Activated naive CD4-positive, alpha-beta T cell treated with anti-CD3 and anti-CD28 coated beads, Interleukin-2, amount 50 U/mL, for 72 hours (primary cell): ENCODE measurements around the gene CCL4. TPM values are rescaled to one million over a fixed set of nuclear protein-coding genes. Genes with fewer than 3 reads are reported as not detected.

Experiments used
- ATAC-seq, 2 donors: fragments of 150-1000 bp; cut with Tn5 transposase; 2 replicates each; pipeline ENCODE4 v1.10.0; 2021; ENCODE audit warnings: mild to moderate bottlenecking in 2 of 2, moderate library complexity in 2 of 2
- DNase-seq, 2 donors: peaks; one replicate each; pipeline ENCODE4 v3.0.0; 2021 to 2022; ENCODE audit warnings: low spot score in 2 of 2
- H3K27ac Mint-ChIP-seq, 2 donors: one replicate each; pipeline ENCODE4 v1.8.0; 2022; ENCODE audit warnings: mild to moderate bottlenecking in 2 of 2, mixed read lengths in 2 of 2
- H3K36me3 Mint-ChIP-seq, 2 donors: one replicate each; pipeline ENCODE4 v1.8.0; 2022; ENCODE audit warnings: mixed read lengths in 2 of 2
- H3K9me3 Mint-ChIP-seq, 2 donors: one replicate each; pipeline ENCODE4 v1.8.0; 2022; ENCODE audit warnings: mixed read lengths in 2 of 2
- total RNA-seq, 2 donors: library from RNA; stranded (reverse); gene quantifications; one replicate each; pipeline ENCODE4 v1.2.3, GENCODE V29; 2022

CCL4 gene
- total RNA-seq, 2 donors from 2014 or later, result 22.9 to 65.8 TPM

GRCh38 chr17:36127199-36127893, 23.7 kb downstream of the CCL4 start:
- no peak for ATAC-seq

GRCh38 chr17:36127911-36128310, 24.3 kb downstream of the CCL4 start:
- Mint-ChIP-seq H3K27ac (no peak overlapping the region), H3K9me3 (peaks cover 8 to 14% of the 10 kb centered on the region in 2 donors), H3K36me3 (peaks cover 6 to 24% of the 10 kb centered on the region in 2 donors)
- ATAC-seq (no peak), DNase-seq (no peak)

More at GRCh38 chr17:36127199-36127893, 23.7 kb downstream of the CCL4 start:
- Mint-ChIP-seq H3K36me3 (peaks cover 6 to 24% of the 10 kb centered on the region in 2 donors), H3K9me3 (peaks cover 8 to 14% of the 10 kb centered on the region in 2 donors), H3K27ac (no peak overlapping the region)
- no peak for DNase-seq

GRCh38 chr17:36128411-36128978, 24.9 kb downstream of the CCL4 start:
- DNase-seq (no peak), ATAC-seq (no peak)
- Mint-ChIP-seq H3K36me3 (peaks cover 6 to 24% of the 10 kb centered on the region in 2 donors), H3K27ac (no peak overlapping the region), H3K9me3 (peaks cover 8 to 14% of the 10 kb centered on the region in 2 donors)

- Mint-ChIP-seq H3K27ac (no peak overlapping the region), H3K9me3 (peaks cover 8 to 14% of the 10 kb centered on the region in 2 donors), H3K36me3 (peaks cover 6 to 24% of the 10 kb centered on the region in 2 donors)
- DNase-seq, result no peak
- ATAC-seq, result no peak
Observed at GRCh38 chr17:36129616-36130015, 26.0 kb downstream of the CCL4 start.

GRCh38 chr17:36130346-36130745, 26.7 kb downstream of the CCL4 start:
- DNase-seq (no peak), ATAC-seq (no peak)
- Mint-ChIP-seq H3K36me3 (peaks cover 6 to 19% of the 10 kb centered on the region in 2 donors), H3K9me3 (peaks cover 8 to 14% of the 10 kb centered on the region in 2 donors), H3K27ac (no peak overlapping the region)

- ATAC-seq, result no peak
- peaks cover 0 to 4% of the 10 kb centered on the region in 2 donors for H3K9me3 Mint-ChIP-seq
- no peak overlapping the region for H3K27ac Mint-ChIP-seq
- DNase-seq, result no peak
- H3K36me3 Mint-ChIP-seq, result peaks cover 0 to 9% of the 10 kb centered on the region in 2 donors
Observed at GRCh38 chr17:36131421-36131820, 27.8 kb downstream of the CCL4 start.

- peaks cover 0 to 7% of the 10 kb centered on the region in 2 donors for H3K36me3 Mint-ChIP-seq
- DNase-seq (no peak), ATAC-seq (no peak)
- H3K9me3 Mint-ChIP-seq, result peaks cover 0 to 4% of the 10 kb centered on the region in 2 donors
- no peak overlapping the region for H3K27ac Mint-ChIP-seq
Observed at GRCh38 chr17:36131931-36132330, 28.3 kb downstream of the CCL4 start.

- peaks cover 0 to 2% of the 10 kb centered on the region in 2 donors for H3K36me3 Mint-ChIP-seq
- no peak overlapping the region for H3K27ac Mint-ChIP-seq
- DNase-seq (no peak), ATAC-seq (no peak)
- peaks cover 0 to 4% of the 10 kb centered on the region in 2 donors for H3K9me3 Mint-ChIP-seq
Observed at GRCh38 chr17:36132421-36132831, 28.8 kb downstream of the CCL4 start.

- ATAC-seq, result no peak
- no peaks in the 10 kb centered on the region for H3K36me3 Mint-ChIP-seq
- DNase-seq, result no peak
- peaks cover 0 to 6% of the 10 kb centered on the region in 2 donors for H3K9me3 Mint-ChIP-seq
- H3K27ac Mint-ChIP-seq, result no peak overlapping the region
Observed at GRCh38 chr17:36133602-36134236, 30.1 kb downstream of the CCL4 start.

GRCh38 chr17:36135465-36135864, 31.8 kb downstream of the CCL4 start:
- Mint-ChIP-seq H3K36me3 (no peaks in the 10 kb centered on the region), H3K27ac (no peak overlapping the region), H3K9me3 (peaks cover 0 to 6% of the 10 kb centered on the region in 2 donors)
- ATAC-seq (no peak), DNase-seq (no peak)

- ATAC-seq (no peak), DNase-seq (no peak)
- Mint-ChIP-seq H3K9me3 (peaks cover 0 to 6% of the 10 kb centered on the region in 2 donors), H3K27ac (no peak overlapping the region), H3K36me3 (no peaks in the 10 kb centered on the region)
Observed at GRCh38 chr17:36136036-36136435, 32.4 kb downstream of the CCL4 start.

GRCh38 chr17:36136439-36136838, 32.8 kb downstream of the CCL4 start:
- ATAC-seq (no peak), DNase-seq (no peak)
- H3K9me3 Mint-ChIP-seq, result peaks cover 0 to 6% of the 10 kb centered on the region in 2 donors
- no peaks in the 10 kb centered on the region for H3K36me3 Mint-ChIP-seq
- H3K27ac Mint-ChIP-seq, result no peak overlapping the region

GRCh38 chr17:36142235-36142634, 38.6 kb downstream of the CCL4 start:
- DNase-seq (no peak), ATAC-seq (no peak)
- peaks cover 0 to 6% of the 10 kb centered on the region in 2 donors for H3K9me3 Mint-ChIP-seq
- H3K36me3 Mint-ChIP-seq, result no peaks in the 10 kb centered on the region
- no peak overlapping the region for H3K27ac Mint-ChIP-seq

- peaks cover 0 to 5% of the 10 kb centered on the region in 2 donors for H3K9me3 Mint-ChIP-seq
- DNase-seq (no peak), ATAC-seq (no peak)
- H3K27ac Mint-ChIP-seq, result no peak overlapping the region
- no peaks in the 10 kb centered on the region for H3K36me3 Mint-ChIP-seq
Observed at GRCh38 chr17:36142806-36143205, 39.2 kb downstream of the CCL4 start.

- Mint-ChIP-seq H3K36me3 (no peaks in the 10 kb centered on the region), H3K9me3 (no peaks in the 10 kb centered on the region), H3K27ac (no peak overlapping the region)
- DNase-seq (no peak), ATAC-seq (no peak)
Observed at GRCh38 chr17:36144014-36144413, 40.4 kb downstream of the CCL4 start.

GRCh38 chr17:36144981-36145729, 41.5 kb downstream of the CCL4 start:
- no peaks in the 10 kb centered on the region for H3K9me3 Mint-ChIP-seq
- ATAC-seq, result no peak
- H3K27ac Mint-ChIP-seq, result no peak overlapping the region
- H3K36me3 Mint-ChIP-seq, result no peaks in the 10 kb centered on the region
- DNase-seq, result no peak

- Mint-ChIP-seq H3K9me3 (no peaks in the 10 kb centered on the region), H3K36me3 (no peaks in the 10 kb centered on the region), H3K27ac (no peak overlapping the region)
- ATAC-seq, result no peak
- no peak for DNase-seq
Observed at GRCh38 chr17:36147601-36148000, 44.0 kb downstream of the CCL4 start.
